NCI-H69 (cell line): ENCODE results near the gene SENP3.

Experiments
- DNase-seq: peaks from one replicate; lab custom pipeline; 2025; lab: John Stamatoyannopoulos, UW

The SENP3 gene

GRCh38 chr17:7556627-7557026 lies 5.1 kb upstream of the SENP3 start:
- no peak for DNase-seq

DNA sequence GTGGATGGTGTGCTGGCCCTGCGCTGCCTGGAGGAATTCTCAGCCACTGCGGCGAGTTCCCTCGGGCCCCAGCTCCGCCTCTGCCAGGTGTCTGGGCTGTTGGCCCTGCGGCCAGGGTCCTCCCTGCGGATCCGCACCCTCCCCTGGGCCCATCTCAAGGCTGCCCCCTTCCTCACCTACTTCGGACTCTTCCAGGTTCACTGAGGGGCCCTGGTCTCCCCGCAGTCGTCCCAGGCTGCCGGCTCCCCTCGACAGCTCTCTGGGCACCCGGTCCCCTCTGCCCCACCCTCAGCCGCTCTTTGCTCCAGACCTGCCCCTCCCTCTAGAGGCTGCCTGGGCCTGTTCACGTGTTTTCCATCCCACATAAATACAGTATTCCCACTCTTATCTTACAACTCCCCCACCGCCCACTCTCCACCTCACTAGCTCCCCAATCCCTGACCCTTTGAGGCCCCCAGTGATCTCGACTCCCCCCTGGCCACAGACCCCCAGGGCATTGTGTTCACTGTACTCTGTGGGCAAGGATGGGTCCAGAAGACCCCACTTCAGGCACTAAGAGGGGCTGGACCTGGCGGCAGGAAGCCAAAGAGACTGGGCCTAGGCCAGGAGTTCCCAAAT lies 4.5 kb upstream of the SENP3 start:
- DNase-seq, result no peak

- DNase-seq, result peak; percentile 73
These were observed 3.8 kb upstream of the SENP3 start for GRCh38 chr17:7557775-7558543.

GRCh38 chr17:7558544-7559319 lies 3.0 kb upstream of the SENP3 start, which contains the start of gene TNFSF13:
TSS of gene TNFSF13 (plus strand) at chr17:7558750. CDS start at chr17:7559040, 290 bp downstream.
- peak; percentile 26 for DNase-seq

DNA sequence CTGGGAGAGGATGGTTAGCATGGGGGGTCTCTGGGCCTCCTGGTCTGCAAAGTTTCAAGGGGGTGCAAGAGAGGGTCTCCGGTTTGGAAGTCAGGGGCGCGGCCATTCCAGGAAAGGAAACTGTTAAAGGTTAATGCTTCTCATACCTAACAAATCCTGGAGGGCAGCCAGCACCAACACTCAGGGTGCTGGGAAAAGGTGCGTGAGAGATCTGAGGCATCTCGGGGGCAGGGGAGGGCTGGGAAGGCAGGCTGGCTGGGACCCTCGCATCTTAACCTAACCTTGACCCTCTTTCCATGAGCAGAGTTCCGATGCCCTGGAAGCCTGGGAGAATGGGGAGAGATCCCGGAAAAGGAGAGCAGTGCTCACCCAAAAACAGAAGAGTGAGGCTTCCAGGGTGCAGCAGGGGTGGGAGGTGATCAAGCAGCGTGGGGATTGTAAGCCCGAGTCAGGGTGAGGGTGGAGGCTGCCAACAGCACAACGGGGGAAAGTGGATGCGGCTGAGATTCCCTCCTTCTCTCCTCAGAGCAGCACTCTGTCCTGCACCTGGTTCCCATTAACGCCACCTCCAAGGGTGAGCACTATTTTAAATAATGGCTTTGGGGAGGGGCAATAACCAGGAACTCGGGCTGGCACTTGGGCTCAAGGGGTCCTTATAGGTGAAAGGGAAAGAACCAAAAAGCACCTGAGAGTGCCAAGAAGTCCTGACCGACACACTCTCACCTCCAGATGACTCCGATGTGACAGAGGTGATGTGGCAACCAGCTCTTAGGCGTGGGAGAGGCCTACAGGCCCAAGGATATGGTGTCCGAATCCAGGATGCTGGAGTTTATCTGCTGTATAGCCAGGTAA lies 2.2 kb upstream of the SENP3 start:
- DNase-seq, result peak; percentile 35

- DNase-seq, result peak; percentile 76
These were observed 1.3 kb upstream of the SENP3 start for GRCh38 chr17:7560172-7561027.

DNA sequence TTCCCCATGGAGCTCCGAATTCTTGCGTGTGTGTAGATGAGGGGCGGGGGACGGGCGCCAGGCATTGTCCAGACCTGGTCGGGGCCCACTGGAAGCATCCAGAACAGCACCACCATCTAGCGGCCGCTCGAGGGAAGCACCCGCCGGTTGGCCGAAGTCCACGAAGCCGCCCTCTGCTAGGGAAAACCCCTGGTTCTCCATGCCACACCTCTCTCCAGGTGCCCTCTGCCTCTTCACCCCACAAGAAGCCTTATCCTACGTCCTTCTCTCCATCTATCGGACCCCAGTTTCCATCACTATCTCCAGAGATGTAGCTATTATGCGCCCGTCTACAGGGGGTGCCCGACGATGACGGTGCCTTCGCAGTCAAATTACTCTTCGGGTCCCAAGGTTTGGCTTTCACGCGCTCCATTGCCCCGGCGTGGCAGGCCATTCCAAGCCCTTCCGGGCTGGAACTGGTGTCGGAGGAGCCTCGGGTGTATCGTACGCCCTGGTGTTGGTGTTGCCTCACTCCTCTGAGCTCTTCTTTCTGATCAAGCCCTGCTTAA lies 617 bp upstream of the SENP3 start:
- peak; percentile 88 for DNase-seq

DNA sequence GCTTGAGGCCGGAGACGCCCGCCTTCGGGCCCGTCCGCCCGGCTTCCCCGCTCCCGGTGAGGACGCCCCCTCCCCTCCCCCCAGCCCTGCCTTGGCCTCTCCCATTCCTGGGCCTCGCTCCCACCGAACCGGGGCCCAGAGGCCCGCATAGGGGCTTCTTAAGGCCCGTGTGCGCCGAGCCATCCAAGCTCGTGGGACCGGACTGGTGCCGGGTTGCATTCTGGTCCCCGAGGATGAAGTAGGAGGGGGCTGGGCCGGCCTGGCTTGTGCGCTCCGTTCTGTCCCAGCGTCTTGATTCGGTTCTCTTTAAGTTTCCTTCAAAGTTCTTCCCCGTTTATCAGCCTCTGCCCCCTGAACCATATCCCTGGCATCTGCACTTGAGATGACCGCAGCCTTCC lies 488 bp downstream of the SENP3 start:
- DNase-seq, result no peak

- no peak for DNase-seq
These were observed 1.6 kb downstream of the SENP3 start for GRCh38 chr17:7563115-7563869.

- DNase-seq, result no peak
These were observed 7.9 kb downstream of the SENP3 start for GRCh38 chr17:7569571-7569970.

GRCh38 chr17:7570351-7570750 lies 8.6 kb downstream of the SENP3 start:
- no peak for DNase-seq

- no peak for DNase-seq
These were observed 10.5 kb downstream of the SENP3 start for GRCh38 chr17:7572338-7572587.

GRCh38 chr17:7572588-7573323 lies 11.0 kb downstream of the SENP3 start:
- peak; percentile 96 for DNase-seq

DNA sequence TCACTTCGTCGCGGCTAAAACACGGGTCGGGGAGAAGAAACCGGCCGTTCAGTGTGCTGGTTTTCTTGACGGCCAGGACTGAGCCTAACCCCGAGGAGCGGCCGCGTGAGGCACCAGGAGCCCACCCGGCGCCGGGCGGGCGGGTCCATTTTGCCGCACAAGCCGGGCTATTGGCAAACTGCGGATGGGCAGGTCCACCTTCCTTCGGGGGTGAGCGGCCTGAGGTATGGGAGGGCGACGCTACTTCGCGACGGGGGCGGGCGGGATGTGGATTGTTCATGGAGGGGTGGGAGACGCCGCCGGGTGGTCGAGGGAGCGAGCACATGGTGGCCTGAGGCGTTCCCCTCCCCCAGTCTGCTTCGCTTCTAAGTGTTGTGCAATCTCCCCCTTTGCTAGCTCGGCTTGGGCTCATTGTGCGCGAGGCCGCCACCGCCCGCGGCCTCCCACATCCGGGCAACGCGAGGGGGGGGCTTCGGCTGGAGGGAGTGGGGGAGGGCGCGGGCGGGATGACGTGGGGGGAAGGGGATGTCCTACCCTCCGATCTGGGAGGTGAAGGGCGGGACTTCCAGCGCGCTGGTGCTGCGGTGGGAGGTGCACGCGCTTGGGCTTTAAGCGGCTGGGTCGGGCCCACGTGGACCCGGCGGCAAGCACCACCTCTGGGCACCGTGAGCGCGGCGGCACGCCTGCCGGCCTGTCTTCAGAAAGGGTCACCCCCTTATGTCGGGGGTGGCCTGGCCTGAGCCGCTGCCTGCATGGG lies 11.8 kb downstream of the SENP3 start:
- DNase-seq, result peak; percentile 90

DNA sequence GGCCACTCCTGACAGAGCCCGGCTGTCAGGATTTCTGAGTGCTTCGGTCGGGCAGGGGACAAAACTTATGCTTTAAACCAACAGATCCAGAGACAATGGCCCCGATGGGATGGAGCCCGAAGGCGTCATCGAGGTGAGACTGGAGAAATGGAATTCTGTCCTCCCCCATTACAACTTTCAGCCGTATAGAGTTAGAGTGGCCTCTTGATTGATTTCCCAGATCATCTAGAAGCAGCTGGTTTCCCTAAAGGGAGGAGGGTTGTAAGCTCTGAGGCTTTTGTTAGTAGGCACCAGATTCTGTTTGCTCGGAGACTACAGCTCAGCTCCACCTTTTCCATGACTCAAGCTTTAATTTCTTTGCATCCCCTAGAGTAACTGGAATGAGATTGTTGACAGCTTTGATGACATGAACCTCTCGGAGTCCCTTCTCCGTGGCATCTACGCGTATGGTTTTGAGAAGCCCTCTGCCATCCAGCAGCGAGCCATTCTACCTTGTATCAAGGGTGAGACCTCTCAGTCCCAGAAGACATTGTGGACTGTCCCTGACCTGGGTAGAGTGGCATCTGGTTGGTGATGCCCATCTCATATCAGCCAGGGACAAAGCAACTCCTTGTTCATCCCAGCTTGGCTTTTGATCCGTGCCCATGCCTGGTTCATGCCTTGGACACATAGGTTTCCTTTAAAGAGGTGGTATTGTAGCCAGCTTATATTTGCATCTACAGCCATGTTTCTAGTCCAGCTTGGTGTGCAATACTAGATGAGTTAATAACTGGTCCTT lies 12.6 kb downstream of the SENP3 start:
- no peak for DNase-seq

- no peak for DNase-seq
These were observed 13.8 kb downstream of the SENP3 start for GRCh38 chr17:7575481-7575883.

- no peak for DNase-seq
These were observed 14.2 kb downstream of the SENP3 start for GRCh38 chr17:7575959-7576358.

DNA sequence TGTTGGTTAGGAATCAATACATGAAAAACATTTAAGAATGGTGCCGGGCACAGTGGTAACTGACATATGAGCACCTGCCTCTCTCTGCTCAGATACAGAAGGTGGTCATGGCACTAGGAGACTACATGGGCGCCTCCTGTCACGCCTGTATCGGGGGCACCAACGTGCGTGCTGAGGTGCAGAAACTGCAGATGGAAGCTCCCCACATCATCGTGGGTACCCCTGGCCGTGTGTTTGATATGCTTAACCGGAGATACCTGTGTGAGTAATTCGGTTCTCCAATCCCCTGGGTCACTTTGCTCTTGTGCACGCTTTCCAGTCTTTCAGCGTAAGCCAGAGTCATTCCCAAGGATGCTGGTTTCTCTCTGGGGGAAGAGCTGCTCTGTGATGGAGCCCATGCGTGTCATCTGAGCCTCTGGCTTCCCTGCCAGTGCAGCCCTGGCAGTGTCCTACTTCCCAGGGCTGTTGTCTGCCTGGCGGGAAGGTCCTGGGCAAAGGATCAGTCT lies 14.8 kb downstream of the SENP3 start:
- DNase-seq, result no peak
